Measurements from ENCODE around the gene CPZ. TPM values are rescaled to one million over a fixed set of nuclear protein-coding genes. Genes with fewer than 3 reads are reported as not detected.
A peak's percentile ranks its signal among the peaks of the same experiment; 100 is the strongest.
"Not testable (repeated sequence)": the region's sequence is repeated elsewhere in the genome, so short reads cannot be mapped to it uniquely, and the experiment has no call there.

CPZ gene
- total and polyA plus RNA-seq, 2 experiments from 2014 or later, result 24.6 to 37.3 TPM

DNA sequence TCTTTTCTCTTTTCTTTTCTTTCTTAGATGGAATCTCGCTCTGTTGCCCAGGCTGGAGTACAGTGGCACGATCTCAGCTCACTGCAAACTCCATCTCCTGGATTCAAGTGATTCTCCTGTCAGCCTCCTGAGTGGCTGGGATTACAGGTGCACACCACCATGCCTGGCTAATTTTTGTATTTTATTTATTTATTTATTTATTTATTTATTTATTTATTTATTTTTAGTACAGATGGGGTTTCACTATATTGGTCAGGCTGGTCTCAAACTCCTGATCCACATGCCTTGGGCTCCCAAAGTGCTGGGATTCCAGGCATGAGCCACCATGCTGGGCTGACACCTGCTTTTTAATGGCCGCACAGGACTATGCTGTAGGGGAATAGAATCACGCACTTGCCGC is 16.0 kb upstream of the CPZ start:
- H3K9me2 ChIP-seq (ENCODE audit: insufficient read depth); H2AFZ ChIP-seq; H3K36me3 ChIP-seq (ENCODE audit: insufficient read depth); H3K27me3 ChIP-seq (ENCODE audit: insufficient read depth); H3K79me2 ChIP-seq (replicated peaks; ENCODE audit: insufficient read depth); H3F3A ChIP-seq (replicated peaks; ENCODE audit: low read depth); H4K20me1 ChIP-seq (replicated peaks; ENCODE audit: insufficient read depth); H3K27ac Mint-ChIP-seq; H3K27ac ChIP-seq (ENCODE audit: low read depth); H3K4me3 ChIP-seq; DNase-seq (ENCODE audit: low spot score); H3K9me3 Mint-ChIP-seq; ATAC-seq; H3K36me3 Mint-ChIP-seq (ENCODE audit: low read depth); H3K4me2 ChIP-seq; H3K4me3 Mint-ChIP-seq: not testable (repeated sequence)
- peaks cover 36% of the 10 kb centered on the region for H3K4me1 Mint-ChIP-seq
- H3K4me1 ChIP-seq (ENCODE audit: insufficient read depth), result peaks cover 16% of the 10 kb centered on the region; the same call in 1 of the 2 replicates
- peaks cover 26% of the 10 kb centered on the region for H3K27me3 Mint-ChIP-seq (ENCODE audit: insufficient read depth, low read depth, poor library complexity)

GRCh38 chr4:8577046-8577445 is 15.5 kb upstream of the CPZ start:
- H2AFZ ChIP-seq, result peak overlapping the region; percentile 43; the same call in 1 of the 2 replicates
- peaks cover 16% of the 10 kb centered on the region; the same call in 1 of the 2 replicates for H3K4me1 ChIP-seq (ENCODE audit: insufficient read depth)
- H3K4me3 Mint-ChIP-seq, result no peak overlapping the region
- no peaks in the 10 kb centered on the region for H4K20me1 ChIP-seq (replicated peaks; ENCODE audit: insufficient read depth)
- no peaks in the 10 kb centered on the region for H3K79me2 ChIP-seq (replicated peaks; ENCODE audit: insufficient read depth)
- H3K9me3 Mint-ChIP-seq, result no peaks in the 10 kb centered on the region
- no peak overlapping the region for H3K27ac ChIP-seq (ENCODE audit: low read depth)
- 0 out of 2 replicates have a peak, but pooled peaks cover 2% of the 10 kb centered on the region for H3F3A ChIP-seq (replicated peaks; ENCODE audit: low read depth)
- H3K4me3 ChIP-seq, result no peak overlapping the region
- no peak overlapping the region for H3K4me2 ChIP-seq
- H3K9me2 ChIP-seq (ENCODE audit: insufficient read depth), result no peaks in the 10 kb centered on the region
- no peak overlapping the region for H3K27ac Mint-ChIP-seq
- H3K27me3 Mint-ChIP-seq (ENCODE audit: insufficient read depth, low read depth, poor library complexity), result peaks cover 30% of the 10 kb centered on the region
- DNase-seq (ENCODE audit: low spot score) (no peak), ATAC-seq (no peak)
- H3K4me1 Mint-ChIP-seq, result peaks cover 34% of the 10 kb centered on the region
- no peaks in the 10 kb centered on the region for H3K36me3 Mint-ChIP-seq (ENCODE audit: low read depth)
- peaks cover 8% of the 10 kb centered on the region for H3K27me3 ChIP-seq (ENCODE audit: insufficient read depth)
- no peaks in the 10 kb centered on the region for H3K36me3 ChIP-seq (ENCODE audit: insufficient read depth)
- TF ChIP-seq, protein P1, sequence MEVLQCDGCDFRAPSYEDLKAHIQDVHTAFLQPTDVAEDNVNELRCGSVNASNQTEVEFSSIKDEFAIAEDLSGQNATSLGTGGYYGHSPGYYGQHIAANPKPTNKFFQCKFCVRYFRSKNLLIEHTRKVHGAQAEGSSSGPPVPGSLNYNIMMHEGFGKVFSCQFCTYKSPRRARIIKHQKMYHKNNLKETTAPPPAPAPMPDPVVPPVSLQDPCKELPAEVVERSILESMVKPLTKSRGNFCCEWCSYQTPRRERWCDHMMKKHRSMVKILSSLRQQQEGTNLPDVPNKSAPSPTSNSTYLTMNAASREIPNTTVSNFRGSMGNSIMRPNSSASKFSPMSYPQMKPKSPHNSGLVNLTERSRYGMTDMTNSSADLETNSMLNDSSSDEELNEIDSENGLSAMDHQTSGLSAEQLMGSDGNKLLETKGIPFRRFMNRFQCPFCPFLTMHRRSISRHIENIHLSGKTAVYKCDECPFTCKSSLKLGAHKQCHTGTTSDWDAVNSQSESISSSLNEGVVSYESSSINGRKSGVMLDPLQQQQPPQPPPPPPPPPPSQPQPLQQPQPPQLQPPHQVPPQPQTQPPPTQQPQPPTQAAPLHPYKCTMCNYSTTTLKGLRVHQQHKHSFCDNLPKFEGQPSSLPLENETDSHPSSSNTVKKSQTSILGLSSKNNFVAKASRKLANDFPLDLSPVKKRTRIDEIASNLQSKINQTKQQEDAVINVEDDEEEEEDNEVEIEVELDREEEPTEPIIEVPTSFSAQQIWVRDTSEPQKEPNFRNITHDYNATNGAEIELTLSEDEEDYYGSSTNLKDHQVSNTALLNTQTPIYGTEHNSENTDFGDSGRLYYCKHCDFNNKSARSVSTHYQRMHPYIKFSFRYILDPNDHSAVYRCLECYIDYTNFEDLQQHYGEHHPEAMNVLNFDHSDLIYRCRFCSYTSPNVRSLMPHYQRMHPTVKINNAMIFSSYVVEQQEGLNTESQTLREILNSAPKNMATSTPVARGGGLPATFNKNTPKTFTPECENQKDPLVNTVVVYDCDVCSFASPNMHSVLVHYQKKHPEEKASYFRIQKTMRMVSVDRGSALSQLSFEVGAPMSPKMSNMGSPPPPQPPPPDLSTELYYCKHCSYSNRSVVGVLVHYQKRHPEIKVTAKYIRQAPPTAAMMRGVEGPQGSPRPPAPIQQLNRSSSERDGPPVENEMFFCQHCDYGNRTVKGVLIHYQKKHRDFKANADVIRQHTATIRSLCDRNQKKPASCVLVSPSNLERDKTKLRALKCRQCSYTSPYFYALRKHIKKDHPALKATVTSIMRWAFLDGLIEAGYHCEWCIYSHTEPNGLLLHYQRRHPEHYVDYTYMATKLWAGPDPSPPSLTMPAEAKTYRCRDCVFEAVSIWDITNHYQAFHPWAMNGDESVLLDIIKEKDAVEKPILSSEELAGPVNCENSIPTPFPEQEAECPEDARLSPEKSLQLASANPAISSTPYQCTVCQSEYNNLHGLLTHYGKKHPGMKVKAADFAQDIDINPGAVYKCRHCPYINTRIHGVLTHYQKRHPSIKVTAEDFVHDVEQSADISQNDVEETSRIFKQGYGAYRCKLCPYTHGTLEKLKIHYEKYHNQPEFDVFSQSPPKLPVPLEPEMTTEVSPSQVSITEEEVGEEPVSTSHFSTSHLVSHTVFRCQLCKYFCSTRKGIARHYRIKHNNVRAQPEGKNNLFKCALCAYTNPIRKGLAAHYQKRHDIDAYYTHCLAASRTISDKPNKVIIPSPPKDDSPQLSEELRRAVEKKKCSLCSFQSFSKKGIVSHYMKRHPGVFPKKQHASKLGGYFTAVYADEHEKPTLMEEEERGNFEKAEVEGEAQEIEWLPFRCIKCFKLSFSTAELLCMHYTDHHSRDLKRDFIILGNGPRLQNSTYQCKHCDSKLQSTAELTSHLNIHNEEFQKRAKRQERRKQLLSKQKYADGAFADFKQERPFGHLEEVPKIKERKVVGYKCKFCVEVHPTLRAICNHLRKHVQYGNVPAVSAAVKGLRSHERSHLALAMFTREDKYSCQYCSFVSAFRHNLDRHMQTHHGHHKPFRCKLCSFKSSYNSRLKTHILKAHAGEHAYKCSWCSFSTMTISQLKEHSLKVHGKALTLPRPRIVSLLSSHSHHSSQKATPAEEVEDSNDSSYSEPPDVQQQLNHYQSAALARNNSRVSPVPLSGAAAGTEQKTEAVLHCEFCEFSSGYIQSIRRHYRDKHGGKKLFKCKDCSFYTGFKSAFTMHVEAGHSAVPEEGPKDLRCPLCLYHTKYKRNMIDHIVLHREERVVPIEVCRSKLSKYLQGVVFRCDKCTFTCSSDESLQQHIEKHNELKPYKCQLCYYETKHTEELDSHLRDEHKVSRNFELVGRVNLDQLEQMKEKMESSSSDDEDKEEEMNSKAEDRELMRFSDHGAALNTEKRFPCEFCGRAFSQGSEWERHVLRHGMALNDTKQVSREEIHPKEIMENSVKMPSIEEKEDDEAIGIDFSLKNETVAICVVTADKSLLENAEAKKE (CRISPR knock-in tag; IDR thresholded peaks at IDR 0.05), result no peak
- TF ChIP-seq ZNF114 (CRISPR knock-in tag; IDR thresholded peaks at IDR 0.05) (no peak), ZNF331 (CRISPR knock-in tag; IDR thresholded peaks at IDR 0.05; ENCODE audit: low read depth) (no peak), REST (IDR thresholded peaks at IDR 0.05; ENCODE audit: unreplicated experiment) (no peak), EZH2 (IDR thresholded peaks at IDR 0.05; ENCODE audit: low read depth, unreplicated experiment) (no peak), NANOG (IDR thresholded peaks at IDR 0.05; ENCODE audit: borderline replicate concordance) (no peak), POLR2AphosphoS5 (IDR thresholded peaks at IDR 0.05; ENCODE audit: low read depth) (no peak), STAT1 (IDR thresholded peaks at IDR 0.05; ENCODE audit: unreplicated experiment) (no peak), EZH2phosphoT487 (IDR thresholded peaks at IDR 0.05; ENCODE audit: unreplicated experiment) (no peak), CREB1 (CRISPR knock-in tag; IDR thresholded peaks at IDR 0.05; ENCODE audit: low read depth) (no peak), JUNB (IDR thresholded peaks at IDR 0.05; ENCODE audit: unreplicated experiment) (no peak)
- TF ChIP-seq, protein P2, sequence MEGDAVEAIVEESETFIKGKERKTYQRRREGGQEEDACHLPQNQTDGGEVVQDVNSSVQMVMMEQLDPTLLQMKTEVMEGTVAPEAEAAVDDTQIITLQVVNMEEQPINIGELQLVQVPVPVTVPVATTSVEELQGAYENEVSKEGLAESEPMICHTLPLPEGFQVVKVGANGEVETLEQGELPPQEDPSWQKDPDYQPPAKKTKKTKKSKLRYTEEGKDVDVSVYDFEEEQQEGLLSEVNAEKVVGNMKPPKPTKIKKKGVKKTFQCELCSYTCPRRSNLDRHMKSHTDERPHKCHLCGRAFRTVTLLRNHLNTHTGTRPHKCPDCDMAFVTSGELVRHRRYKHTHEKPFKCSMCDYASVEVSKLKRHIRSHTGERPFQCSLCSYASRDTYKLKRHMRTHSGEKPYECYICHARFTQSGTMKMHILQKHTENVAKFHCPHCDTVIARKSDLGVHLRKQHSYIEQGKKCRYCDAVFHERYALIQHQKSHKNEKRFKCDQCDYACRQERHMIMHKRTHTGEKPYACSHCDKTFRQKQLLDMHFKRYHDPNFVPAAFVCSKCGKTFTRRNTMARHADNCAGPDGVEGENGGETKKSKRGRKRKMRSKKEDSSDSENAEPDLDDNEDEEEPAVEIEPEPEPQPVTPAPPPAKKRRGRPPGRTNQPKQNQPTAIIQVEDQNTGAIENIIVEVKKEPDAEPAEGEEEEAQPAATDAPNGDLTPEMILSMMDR (conservative IDR thresholded peaks at IDR 0.05; ENCODE audit: low read depth in 2 of 2), result no peak

Data from GM23338 (cell line).